HG02759 (cell line): Measurements from ENCODE around the gene CDC14B.
A peak's percentile ranks its signal among the peaks of the same experiment; 100 is the strongest.
"Not testable (repeated sequence)": the region's sequence is repeated elsewhere in the genome, so short reads cannot be mapped to it uniquely, and the experiment has no call there.

Source experiments
- ATAC-seq: cut with Tn5 transposase; IDR thresholded peaks from one replicate; pipeline ENCODE4 v1.9.1; 2021; ENCODE audit warnings: mild to moderate bottlenecking, moderate library complexity; ENCODE audit not compliant: unreplicated experiment

Gene CDC14B

DNA sequence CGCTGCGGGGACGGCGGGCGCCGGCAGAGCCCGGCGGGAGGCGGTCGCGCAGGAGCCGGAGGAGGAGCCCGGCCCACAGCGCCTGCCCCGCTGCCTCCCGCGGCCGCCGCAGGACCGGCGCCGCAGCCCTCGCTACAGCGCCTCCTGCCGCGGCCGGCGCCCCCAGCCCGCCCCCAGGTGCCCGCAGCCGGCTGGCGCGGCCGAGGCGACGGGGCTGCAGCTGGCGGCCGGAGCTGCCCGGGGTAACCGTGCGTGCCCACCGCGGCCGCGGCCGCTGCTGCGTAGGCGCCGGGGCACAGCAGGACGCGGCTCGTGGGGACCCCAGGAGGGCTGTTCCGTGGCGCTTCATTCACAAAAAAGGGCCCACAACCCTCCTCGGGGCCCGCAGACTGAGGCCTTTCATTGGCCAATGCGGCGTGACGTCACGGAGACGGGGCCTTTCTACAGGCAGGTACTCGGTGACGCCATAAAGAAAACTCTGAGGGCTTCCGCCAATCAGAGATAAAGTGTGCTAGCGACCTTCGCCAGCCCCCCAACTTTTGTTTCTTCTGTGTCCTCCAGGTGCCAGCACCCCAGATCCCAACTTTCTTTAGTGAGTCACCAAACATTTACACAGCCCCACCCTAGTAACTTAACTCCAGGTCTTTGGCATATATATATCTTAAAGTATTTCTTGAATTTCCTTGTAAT, at the start of gene CDC14B:
CDC14B (minus strand) TSS at position 353 of the 690 bp plus-strand sequence. CDS start 465 bp downstream, outside the sequence.
- peak; percentile 76 for ATAC-seq

DNA sequence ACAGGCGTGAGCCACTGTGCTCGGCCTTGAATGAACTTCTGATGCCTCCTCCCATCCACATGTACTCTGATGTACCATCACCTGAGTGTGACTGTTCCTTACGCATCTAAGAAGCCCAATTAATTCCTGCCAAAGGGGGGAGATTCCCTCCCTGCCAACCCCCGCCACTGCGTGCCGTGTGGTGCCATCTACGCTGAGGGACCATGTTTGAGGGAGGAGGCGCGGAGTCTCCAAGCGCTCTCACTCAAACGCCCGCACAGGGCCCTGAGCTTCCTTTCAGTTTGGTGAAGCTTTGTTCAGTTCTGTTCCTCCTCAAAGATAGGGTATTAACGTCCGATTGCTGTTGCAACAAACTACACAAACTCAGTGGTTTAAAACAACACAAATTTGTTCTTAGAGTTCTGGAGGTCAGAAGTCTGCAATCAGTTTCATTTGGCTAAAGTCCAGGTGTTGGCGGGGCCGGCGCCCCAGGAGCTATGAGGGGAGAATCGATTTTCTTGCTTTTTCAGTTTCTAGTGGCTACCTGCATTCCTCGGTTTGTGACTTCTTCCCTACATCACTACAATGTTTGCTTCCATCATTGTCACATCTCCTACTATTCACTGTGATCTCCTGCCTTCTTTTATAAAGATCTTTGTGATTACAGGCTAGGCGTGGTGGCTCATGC, 49.4 kb upstream of the CDC14B start:
- no peak for ATAC-seq

- no peak for ATAC-seq
Measured at GRCh38 chr9:96667363-96667728, 47.7 kb upstream of the CDC14B start.

DNA sequence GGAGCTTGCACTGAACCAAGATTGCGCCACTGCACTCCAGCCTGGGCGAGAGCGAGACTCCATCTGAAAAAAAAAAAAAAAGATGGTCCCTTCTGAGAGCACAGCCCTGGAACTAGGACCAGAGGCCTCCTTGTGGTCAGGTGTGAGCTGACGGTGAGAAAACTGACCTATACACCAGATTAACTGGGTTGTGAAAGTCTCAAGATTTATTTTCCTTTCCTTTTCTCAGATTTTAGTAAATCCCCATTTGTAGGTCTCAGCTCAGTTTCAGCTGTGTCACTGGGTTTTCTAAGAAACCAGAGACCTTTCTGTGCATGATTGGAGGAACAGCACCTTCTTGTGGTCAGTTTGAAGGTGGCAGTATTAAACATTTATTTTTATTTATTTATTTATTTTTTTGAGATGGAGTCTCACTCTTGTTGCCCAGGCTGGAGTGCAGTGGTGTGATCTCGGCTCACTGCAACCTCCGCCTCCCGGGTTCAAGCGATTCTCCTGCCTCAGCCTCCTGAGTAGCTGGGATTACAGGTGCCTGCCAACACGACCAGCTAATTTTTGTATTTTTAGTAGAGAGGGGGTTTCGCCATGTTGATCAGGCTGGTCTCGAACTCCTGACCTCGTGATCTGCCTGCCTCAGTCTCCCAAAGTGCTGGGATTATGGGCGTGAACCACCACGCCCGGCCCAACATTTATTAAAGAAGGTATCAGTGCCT, 47.2 kb upstream of the CDC14B start:
- ATAC-seq = peak; percentile 45

GRCh38 chr9:96665789-96666188, 46.1 kb upstream of the CDC14B start:
- ATAC-seq = no peak

- no peak for ATAC-seq
Measured at GRCh38 chr9:96663506-96664120, 44.0 kb upstream of the CDC14B start.

DNA sequence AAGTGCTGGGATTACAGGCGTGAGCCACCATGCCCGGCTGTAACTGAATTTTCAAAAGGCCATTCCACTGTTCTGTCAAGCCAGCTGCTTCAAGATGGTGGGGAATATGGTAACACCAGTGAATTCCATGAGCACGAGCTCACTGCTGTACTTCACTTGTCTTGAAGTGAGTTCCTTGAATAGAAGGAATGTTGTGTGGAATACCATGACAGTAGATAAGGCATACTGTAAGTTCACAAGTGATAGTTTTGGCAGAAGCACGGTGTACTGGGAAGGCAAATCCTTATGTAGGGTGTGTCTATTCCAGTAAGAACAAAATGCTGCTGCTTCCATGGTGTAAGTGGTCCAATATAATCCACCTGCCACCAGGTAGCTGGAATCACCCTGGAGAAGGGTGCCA, 42.1 kb upstream of the CDC14B start:
- ATAC-seq = no peak

GRCh38 chr9:96660692-96661248, 41.1 kb upstream of the CDC14B start:
- no peak for ATAC-seq

DNA sequence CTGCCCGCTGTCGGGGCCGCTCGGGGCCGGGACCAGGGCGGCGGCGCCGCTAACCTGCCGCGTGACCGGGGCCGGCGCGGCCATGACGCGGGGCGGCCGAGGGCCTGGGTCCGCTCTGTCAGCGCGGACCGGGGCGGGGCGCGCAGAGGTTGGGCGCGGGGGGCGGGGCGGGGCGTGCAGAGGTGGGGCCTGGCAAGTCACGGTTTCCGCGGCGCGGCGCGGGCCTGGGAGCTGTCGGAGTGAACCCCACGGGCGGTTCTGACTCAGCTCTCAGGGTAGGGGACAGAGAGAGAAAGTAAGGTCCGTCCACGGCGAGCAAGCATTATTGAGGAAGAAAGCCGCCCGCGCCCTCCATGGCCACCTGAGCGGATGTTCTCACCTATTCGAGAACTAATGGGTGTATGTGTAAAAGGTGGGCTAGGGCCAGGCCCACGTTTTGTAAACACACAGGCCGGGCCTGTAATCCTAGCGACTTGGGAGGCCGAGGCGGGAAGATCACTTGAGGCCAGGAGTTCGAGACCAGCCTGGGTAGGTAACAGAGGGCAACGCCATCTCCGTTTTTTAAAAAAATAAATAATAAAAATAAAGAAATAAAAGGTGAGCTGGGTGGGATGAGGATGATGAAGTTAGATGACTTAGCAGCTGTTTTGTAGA, 35.7 kb upstream of the CDC14B start, which contains the start of gene PRXL2C:
PRXL2C (minus strand) TSS at position 120 of the 654 bp plus-strand sequence; CDS start at position 84, 36 bp downstream.
- ATAC-seq = peak; percentile 84

DNA sequence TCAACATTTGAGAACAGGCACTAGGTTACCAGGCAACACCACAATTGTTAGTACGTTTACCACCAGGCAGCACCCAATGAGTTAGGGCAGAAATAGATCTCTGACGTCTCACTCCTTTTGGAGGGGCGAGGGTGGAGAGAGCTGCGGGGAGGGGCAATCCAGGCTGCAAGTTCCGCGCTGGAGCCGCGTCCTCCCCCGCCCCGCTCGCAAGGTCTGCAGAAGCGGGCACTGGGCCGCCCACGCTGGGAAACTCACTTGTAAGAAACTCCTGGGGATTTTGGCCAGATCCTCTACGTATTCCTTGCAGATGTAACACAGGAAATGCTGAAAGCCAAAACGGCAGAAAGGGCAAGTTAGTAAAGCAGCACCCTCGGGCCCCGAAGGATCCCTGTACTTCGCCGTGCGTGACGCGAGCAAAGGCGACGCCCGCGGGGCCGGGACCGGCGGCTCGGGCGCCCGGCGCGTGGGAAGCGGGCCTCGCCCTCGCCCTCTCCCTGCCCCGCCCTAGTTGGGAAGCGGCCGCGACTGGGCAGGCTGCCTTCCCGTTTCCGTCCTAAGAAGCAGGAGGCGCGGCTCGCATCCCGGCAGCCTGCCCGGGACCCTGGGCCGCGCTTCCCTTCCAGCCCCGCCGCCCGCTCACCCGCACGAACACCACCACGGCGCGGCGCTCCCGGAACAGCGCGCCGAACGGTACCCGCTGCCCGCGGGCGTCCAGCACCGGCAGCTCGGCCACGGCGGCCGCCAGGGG, 35.0 kb upstream of the CDC14B start:
- peak; percentile 58 for ATAC-seq

- no peak for ATAC-seq
Measured at GRCh38 chr9:96651626-96652025, 32.0 kb upstream of the CDC14B start.

DNA sequence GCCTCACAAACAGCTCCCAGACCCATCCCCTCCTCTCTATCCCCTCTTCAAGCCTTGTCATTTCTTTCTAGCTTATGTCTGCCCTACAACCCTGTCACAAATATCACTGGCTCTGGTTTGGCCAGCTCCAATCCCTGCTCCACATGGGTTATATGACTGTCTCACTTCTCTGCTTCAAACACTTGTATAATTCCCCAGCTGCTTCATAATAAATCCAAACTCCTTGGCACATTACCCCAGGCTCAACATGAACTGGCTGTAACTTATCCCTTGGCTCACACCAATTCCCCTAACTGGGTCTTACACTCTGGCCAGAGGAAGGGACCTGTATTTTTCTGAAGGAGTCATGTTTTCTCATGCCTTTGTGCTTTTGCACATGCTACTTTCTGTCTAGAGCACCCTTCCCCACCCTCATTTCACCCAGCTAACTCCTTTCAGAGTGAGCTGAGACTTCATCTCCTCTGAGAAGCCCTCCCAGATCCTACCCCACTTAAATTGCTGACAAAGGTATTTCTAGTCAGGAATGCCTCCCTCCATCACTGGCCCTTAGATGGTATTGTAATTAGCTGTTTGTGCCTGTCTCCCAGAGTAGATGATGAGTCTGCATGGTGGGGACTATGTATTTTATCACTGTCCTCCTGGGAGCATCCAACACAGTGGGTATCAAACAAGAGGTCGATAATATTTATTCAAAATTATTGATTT, 30.1 kb upstream of the CDC14B start:
- ATAC-seq = no peak

DNA sequence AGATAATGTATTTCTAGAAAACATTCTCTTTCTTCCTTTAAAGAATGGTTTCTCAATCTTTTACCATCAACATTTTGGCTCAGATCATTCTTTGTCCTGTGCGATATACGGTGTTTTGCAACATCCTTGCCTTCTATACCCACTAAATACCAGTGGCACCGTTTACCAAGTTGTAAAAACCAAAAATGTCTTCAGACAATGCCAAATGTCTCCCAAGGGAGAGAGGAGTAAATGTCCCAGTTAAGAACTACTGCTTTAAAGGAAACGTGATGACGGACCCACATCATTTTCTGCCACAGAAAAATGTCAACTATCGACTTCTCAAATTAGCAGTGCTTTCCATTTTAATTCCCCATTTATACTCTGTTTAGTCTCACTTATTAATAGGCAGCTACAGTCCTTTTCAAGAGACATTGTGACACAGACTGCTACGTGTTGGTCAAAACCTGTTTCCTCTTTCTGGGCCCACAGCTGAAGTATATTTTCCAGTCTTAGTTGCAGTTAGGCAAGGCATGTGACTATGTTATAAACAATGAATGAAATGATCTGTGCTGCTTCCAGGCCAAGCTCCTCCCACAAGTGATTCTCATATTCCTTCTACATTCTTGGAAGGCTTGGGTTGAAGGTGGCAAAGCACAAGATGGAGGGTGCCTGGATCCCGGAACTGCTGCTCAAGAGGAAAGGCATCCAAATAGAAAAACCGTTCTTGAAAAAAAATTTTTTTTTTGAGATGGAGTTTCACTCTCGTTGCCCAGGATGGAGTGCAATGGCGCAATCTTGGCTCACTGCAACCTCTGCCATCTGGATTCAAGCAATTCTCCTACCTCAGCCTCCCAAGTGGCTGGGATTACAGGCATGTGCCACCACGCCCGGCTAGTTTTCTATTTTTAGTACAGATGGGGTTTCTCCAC, 26.7 kb upstream of the CDC14B start:
- ATAC-seq = no peak

DNA sequence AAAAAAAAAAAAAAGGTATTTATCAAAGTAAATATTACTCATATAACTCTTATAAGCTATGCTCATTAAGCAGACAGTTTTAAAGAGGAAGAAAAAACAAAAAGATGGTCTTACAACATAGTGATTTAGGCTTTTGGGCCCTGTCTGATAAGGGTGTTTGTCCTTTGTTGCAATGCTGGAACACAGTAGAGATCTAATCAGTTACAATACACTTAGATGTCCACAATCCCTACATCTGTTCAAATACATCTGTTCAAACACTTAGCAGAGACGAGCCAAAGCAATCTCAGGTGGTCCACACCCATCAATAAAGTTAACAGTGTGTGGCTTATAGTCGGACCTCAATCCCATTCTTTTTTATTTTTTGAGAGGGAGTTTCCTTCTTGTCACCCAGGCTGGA, 24.5 kb upstream of the CDC14B start:
- ATAC-seq = no peak

- no peak for ATAC-seq
Measured at GRCh38 chr9:96641514-96641913, 21.9 kb upstream of the CDC14B start.

DNA sequence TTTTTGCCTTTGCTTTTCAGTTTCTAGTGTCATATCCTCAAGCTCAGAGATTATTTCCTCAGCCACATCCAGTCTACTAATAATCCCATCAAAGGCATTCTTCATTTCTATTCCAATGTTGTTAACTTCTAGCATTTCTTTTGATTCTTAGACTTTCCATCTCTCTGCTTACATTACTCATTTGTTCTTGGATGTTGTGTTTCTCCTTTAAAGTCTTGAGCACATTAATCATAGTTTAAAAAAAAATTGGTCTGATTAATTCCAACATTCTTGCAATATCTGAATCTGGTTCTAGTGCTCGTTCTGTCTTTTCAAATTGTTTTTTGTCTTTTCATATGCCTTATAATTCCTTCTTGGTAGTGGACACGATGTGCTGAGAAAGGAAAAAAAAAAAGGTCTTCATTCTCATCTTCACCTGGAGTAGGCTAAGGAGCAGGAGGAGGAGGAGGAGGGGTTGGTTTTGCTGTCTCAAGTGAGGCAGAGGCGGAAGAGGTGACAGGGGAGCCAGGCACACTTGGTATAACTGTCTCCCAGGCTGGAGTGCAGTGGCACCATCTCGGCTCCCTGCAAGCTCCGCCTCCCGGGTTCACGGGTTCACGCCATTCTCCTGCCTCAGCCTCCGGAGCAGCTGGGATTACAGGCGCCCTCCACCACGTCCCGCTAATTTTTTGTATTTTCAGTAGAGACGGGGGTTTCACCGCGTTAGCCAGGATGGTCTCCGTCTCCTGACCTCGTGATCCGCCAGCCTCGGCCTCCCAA, 19.1 kb upstream of the CDC14B start:
- ATAC-seq = no peak

DNA sequence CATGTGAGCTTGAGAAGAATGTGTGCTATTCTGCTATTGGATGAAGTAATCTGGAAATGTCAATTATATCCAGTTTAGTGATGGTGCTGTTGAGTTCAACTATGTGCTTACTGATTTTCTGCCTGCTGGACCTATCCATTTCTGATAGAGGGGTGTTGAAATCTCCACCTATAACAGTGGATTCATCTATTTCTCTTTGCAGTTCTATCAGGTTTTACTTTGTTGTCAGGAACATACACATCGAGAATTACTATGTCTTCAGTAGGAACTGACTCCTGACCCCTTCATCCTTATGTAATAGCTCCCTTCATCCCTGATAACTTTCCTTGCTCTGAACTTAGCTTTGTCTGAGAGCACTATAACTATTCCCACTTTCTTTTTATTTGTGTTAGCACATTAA, 16.7 kb upstream of the CDC14B start:
- no peak for ATAC-seq

- not testable (repeated sequence) for ATAC-seq
Measured at GRCh38 chr9:96633579-96633978, 13.9 kb upstream of the CDC14B start.
